A673 (cell line): ENCODE results near the gene SIRT6.

Experiments
- CTCF ChIP-seq: fragments of 300-800, 200-600 bp; sonication (generic); conservative IDR thresholded peaks from 2 replicates; pipeline ENCODE4 v1.5.1; 2017; ENCODE audit warnings: low read depth, mild to moderate bottlenecking, antibody characterized with exemption, low read length, moderate library complexity, mixed read lengths
- EZH2 ChIP-seq: fragments of 200-600 bp; sonication (generic); IDR thresholded peaks from 2 replicates; pipeline ENCODE4 v1.6.1; 2017; ENCODE audit warnings: borderline replicate concordance, low read depth, mild to moderate bottlenecking, mixed read lengths, antibody characterized with exemption, low read length; ENCODE audit not compliant: poor library complexity, severe bottlenecking

GRCh38 chr19:4187313-4188122 lies 5.2 kb upstream of the SIRT6 start:
- TF ChIP-seq CTCF (no peak), EZH2 (no peak)
